VCaP (cell line): ENCODE measurements around the gene CEP85L.

ENCODE experiments used
- H3K27ac ChIP-seq: fragments of 450-650 bp; 2 replicates; pipeline ENCODE4 v1.5.1; 2017
- CTCF ChIP-seq: fragments of 450-650 bp; conservative IDR thresholded peaks from 2 replicates; pipeline ENCODE4 v1.5.1; 2017; ENCODE audit warnings: mild to moderate bottlenecking, moderate library complexity

CEP85L gene

GRCh38 chr6:118648866-118649554, 2.4 kb downstream of the CEP85L start:
- TF ChIP-seq CTCF: no peak
- no peak overlapping the region for H3K27ac ChIP-seq

DNA sequence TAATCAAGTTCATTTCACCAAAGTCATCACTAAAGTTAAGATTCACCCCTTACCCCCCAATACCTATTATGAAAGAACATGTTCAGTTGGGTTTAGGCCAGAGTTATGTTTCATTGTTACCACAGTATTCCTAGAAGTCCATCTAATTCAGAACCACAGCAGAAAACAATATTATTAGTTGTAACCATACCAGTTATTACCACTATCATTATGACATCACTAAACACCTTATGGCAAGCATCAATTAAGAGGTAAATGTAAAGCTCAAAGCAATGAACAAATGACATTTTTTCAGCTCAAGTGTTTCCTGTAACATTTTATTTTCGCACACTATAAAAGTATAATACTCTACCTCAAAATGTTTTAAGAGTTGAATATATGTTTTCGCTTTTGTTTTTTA, 4.4 kb downstream of the CEP85L start:
- H3K27ac ChIP-seq: no peak overlapping the region
- no peak for TF ChIP-seq CTCF

- no peak overlapping the region for H3K27ac ChIP-seq
- no peak for TF ChIP-seq CTCF
Measured at GRCh38 chr6:118645395-118645794, 6.0 kb downstream of the CEP85L start.

DNA sequence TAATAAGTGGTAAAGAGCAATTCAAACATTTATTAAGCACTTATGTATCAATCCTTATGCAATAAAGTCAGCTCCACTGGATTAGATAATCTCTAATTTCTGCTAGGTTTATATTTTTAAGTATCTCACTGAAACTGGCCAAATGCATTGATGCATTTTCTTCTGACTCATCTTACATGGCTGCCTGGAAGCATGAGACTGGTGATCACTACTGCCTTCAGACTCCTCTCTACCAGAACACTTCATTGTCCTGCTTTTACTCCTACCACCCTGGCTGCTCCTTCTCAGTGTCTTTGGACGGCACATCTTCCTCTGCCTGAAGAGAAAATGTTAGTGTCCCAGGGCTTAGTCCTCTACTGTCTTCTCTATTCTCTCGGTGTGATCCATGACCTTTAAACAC, 7.4 kb downstream of the CEP85L start:
- no peak for TF ChIP-seq CTCF

DNA sequence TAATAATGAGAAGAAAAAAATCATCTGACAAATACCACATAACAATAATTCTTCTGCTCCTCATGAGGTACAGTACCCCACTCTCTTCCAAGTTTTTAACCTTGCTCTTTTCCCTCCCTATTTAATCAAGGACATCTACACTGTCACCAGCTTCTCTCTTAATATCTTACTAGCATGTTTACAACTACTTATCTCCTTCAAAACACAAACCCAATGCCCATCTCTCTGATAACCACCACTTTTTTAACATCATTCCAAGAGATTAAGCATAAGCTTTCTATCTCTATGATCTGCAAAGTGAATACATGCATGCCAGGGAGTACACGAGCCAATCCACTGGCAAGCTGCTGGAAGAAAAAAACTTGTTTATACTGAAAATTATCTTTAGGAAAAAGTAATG, 10.3 kb downstream of the CEP85L start:
- no peak for TF ChIP-seq CTCF
- no peak overlapping the region for H3K27ac ChIP-seq

More for the DNA sequence above, 7.4 kb downstream of the CEP85L start:
- no peak overlapping the region for H3K27ac ChIP-seq

GRCh38 chr6:118639054-118639964, 12.1 kb downstream of the CEP85L start:
- TF ChIP-seq CTCF: no peak
- no peak overlapping the region for H3K27ac ChIP-seq

DNA sequence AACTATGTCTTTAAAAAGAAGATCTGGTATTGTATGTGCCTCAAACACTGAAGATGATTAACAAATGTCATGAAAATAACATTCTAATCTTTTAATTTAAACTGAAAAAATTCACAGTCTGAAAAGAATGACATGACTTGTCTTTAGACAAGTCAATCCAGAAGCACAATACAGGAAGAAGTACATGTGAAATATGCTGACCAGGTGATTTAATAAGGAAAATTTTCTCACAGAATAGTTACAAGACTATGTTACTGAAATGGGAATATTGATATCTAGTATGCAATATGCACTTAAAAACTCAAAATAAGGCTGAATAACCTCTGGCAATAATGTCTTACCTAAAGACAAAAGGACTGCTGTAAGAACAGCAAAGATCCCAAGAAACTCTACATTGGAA, 13.1 kb downstream of the CEP85L start:
- TF ChIP-seq CTCF: no peak

More for the DNA sequence above, 13.1 kb downstream of the CEP85L start:
- H3K27ac ChIP-seq: no peak overlapping the region
